GM23248 (cell line): Measurements from ENCODE around the gene NSD1.

Experiments used
- EZH2 ChIP-seq: fragments of 200-600 bp; sonication (generic); IDR thresholded peaks from 2 replicates; pipeline ENCODE4 v1.6.1; 2018; ENCODE audit warnings: antibody characterized with exemption, mild to moderate bottlenecking; ENCODE audit not compliant: insufficient read depth, poor library complexity, severe bottlenecking
- EZH2phosphoT487 ChIP-seq: fragments of 200-600 bp; sonication (generic); IDR thresholded peaks from 2 replicates; pipeline ENCODE4 v1.6.1; 2018; ENCODE audit warnings: antibody characterized with exemption, moderate library complexity, mild to moderate bottlenecking, low read depth; ENCODE audit not compliant: insufficient read depth

- TF ChIP-seq EZH2phosphoT487: no peak
- no peak for TF ChIP-seq EZH2
Observed at GRCh38 chr5:177226860-177227259, 93.3 kb downstream of the NSD1 start.
